HepG2 (cell line): ENCODE data around the gene EIF5A. TPM values are rescaled to one million over a fixed set of nuclear protein-coding genes. Genes with fewer than 3 reads are reported as not detected.

Source experiments
- GZF1 ChIP-seq: sonication (generic); formaldehyde crosslinking; IDR thresholded peaks from 2 replicates; pipeline ENCODE4 v1.5.1; 2020; ENCODE audit warnings: mild to moderate bottlenecking, missing genetic modification reagents
- HOXA5 ChIP-seq: sonication (generic); formaldehyde crosslinking; IDR thresholded peaks from 2 replicates; pipeline ENCODE4 v1.4.0; 2020; ENCODE audit warnings: missing genetic modification reagents
- HOXD1 ChIP-seq: sonication (generic); formaldehyde crosslinking; IDR thresholded peaks from 2 replicates; pipeline ENCODE4 v1.5.0; 2020; ENCODE audit warnings: missing genetic modification reagents
- NR2F6 ChIP-seq, 2 experiments: IDR thresholded peaks; 2 replicates each; pipeline ENCODE4 v1.6.1; 2016; ENCODE audit warnings: antibody characterized with exemption in 1 of 2, mild to moderate bottlenecking in 1 of 2
- RBFOX2 ChIP-seq: fragments of 200-400 bp; formaldehyde crosslinking; IDR thresholded peaks from 2 replicates; pipeline ENCODE4 v1.6.1; 2017; ENCODE audit warnings: low read depth, mild to moderate bottlenecking, low read length
- RNF2 ChIP-seq: fragments of 450-650 bp; conservative IDR thresholded peaks from 2 replicates; pipeline ENCODE4 v1.6.1; 2016; ENCODE audit warnings: low read depth
- SALL2 ChIP-seq: sonication (generic); formaldehyde crosslinking; IDR thresholded peaks from 2 replicates; pipeline ENCODE4 v1.8.1; 2023; ENCODE audit warnings: mild to moderate bottlenecking, missing genetic modification reagents, inconsistent platforms
- SOX13 ChIP-seq, 3 experiments: fragments of 450-650 bp in 1 of 3; sonication (generic) in 1 of 3; formaldehyde crosslinking in 1 of 3; IDR thresholded peaks in 2 of 3; conservative IDR thresholded peaks in 1 of 3; 2 replicates each; pipeline versions ENCODE4 v1.5.0 to v1.6.1; 2016 to 2020; ENCODE audit warnings: antibody characterized with exemption in 1 of 3, mild to moderate bottlenecking in 1 of 3, missing compliant biosample characterization in 1 of 3, missing genetic modification reagents in 1 of 3, moderate library complexity in 1 of 3
- SP1 ChIP-seq, 2 experiments: fragments of 450-650 bp in 1 of 2; sonication (generic) in 1 of 2; formaldehyde crosslinking in 1 of 2; IDR thresholded peaks; 2 replicates each; pipeline versions ENCODE4 v1.4.0 to v1.6.1; 2016 to 2020; ENCODE audit warnings: missing genetic modification reagents in 1 of 2
- STAT5B ChIP-seq: sonication (generic); formaldehyde crosslinking; IDR thresholded peaks from 2 replicates; pipeline ENCODE4 v1.4.0; 2020; ENCODE audit warnings: missing genetic modification reagents
- SUZ12 ChIP-seq: fragments of 150-350 bp; IDR thresholded peaks from 2 replicates; pipeline ENCODE4 v1.6.1; 2014; ENCODE audit warnings: low read depth, low read length
- TCF12 ChIP-seq, 2 experiments: fragments of 450-650 bp in 1 of 2; sonication (generic) in 1 of 2; formaldehyde crosslinking in 1 of 2; IDR thresholded peaks; 2 replicates each; pipeline versions ENCODE4 v1.6.1 to v1.8.0; 2017 to 2022; ENCODE audit warnings: antibody characterized with exemption in 1 of 2, mild to moderate bottlenecking in 1 of 2, missing genetic modification reagents in 1 of 2, moderate library complexity in 1 of 2
- THAP11 ChIP-seq: IDR thresholded peaks from 2 replicates; pipeline ENCODE4 v1.6.1; 2016; ENCODE audit warnings: missing biosample characterization, missing genetic modification reagents
- ZFP36L2 ChIP-seq: sonication (generic); formaldehyde crosslinking; IDR thresholded peaks from 2 replicates; pipeline ENCODE4 v1.4.0; 2020; ENCODE audit warnings: missing genetic modification reagents
- ZIK1 ChIP-seq: sonication (generic); formaldehyde crosslinking; IDR thresholded peaks from 2 replicates; pipeline ENCODE4 v1.5.0; 2020; ENCODE audit warnings: mild to moderate bottlenecking, low read depth, missing genetic modification reagents, borderline replicate concordance
- ZNF20 ChIP-seq: sonication (generic); formaldehyde crosslinking; IDR thresholded peaks from 2 replicates; pipeline ENCODE4 v1.4.0; 2020; ENCODE audit warnings: mild to moderate bottlenecking, moderate library complexity, missing genetic modification reagents
- ZNF7 ChIP-seq: IDR thresholded peaks from 2 replicates; pipeline ENCODE4 v1.6.1; 2016; ENCODE audit warnings: missing biosample characterization, missing genetic modification reagents
- ZNF792 ChIP-seq: IDR thresholded peaks from 2 replicates; pipeline ENCODE4 v1.6.1; 2016
- polyA plus RNA-seq, 8 experiments: library from polyadenylated mRNA; depleted of rRNA in 3 of 8; stranded (reverse) in 7 of 8; unstranded in 1 of 8; fragments of >200 nt; fragmentation: Illumina TruSeq in 4 of 8; extraction: Trizol in 4 of 8; gene quantifications; 2 replicates each; pipeline versions ENCODE4 v1.2.1 to v1.2.3, GENCODE V29; 2011 to 2016; ENCODE audit warnings: low read depth in 4 of 8, missing spikeins in 1 of 8, mixed read lengths in 1 of 8; ENCODE audit not compliant: insufficient read depth in 1 of 8
- total RNA-seq, 5 experiments: library from RNA; depleted of rRNA; stranded (reverse); fragments of >200 nt; fragmentation: Illumina TruSeq; extraction: Trizol; gene quantifications; 2 replicates each; pipeline ENCODE4 v1.2.3, GENCODE V29; 2016; ENCODE audit warnings: low read depth in 1 of 5
- TF ChIP-seq, protein P1 (sequence below): sonication (generic); formaldehyde crosslinking; IDR thresholded peaks from 2 replicates; pipeline ENCODE4; 2020; ENCODE audit warnings: missing genetic modification reagents, mild to moderate bottlenecking, borderline replicate concordance
- TF ChIP-seq, protein P2 (sequence below): sonication (generic); formaldehyde crosslinking; IDR thresholded peaks from 2 replicates; pipeline ENCODE4 v1.8.0; 2023; ENCODE audit warnings: mild to moderate bottlenecking, missing genetic modification reagents
- TF ChIP-seq, protein P3 (sequence below): sonication (generic); formaldehyde crosslinking; IDR thresholded peaks from 2 replicates; pipeline ENCODE4 v1.8.1; 2023; ENCODE audit warnings: missing genetic modification reagents, mild to moderate bottlenecking, borderline replicate concordance
- TF ChIP-seq, protein P4 (sequence below): sonication (generic); formaldehyde crosslinking; IDR thresholded peaks from 2 replicates; pipeline ENCODE4 v1.5.0; 2020; ENCODE audit warnings: missing genetic modification reagents
- TF ChIP-seq, protein P5 (sequence below): sonication (generic); formaldehyde crosslinking; IDR thresholded peaks from 2 replicates; pipeline ENCODE4 v1.9.0; 2021; ENCODE audit warnings: missing genetic modification reagents, borderline replicate concordance

EIF5A gene
- total and polyA plus RNA-seq, 2 of the 13 experiments (the other 11 are each of a cell fraction or from before 2014, with no cell fraction given): 319 to 337 TPM

DNA sequence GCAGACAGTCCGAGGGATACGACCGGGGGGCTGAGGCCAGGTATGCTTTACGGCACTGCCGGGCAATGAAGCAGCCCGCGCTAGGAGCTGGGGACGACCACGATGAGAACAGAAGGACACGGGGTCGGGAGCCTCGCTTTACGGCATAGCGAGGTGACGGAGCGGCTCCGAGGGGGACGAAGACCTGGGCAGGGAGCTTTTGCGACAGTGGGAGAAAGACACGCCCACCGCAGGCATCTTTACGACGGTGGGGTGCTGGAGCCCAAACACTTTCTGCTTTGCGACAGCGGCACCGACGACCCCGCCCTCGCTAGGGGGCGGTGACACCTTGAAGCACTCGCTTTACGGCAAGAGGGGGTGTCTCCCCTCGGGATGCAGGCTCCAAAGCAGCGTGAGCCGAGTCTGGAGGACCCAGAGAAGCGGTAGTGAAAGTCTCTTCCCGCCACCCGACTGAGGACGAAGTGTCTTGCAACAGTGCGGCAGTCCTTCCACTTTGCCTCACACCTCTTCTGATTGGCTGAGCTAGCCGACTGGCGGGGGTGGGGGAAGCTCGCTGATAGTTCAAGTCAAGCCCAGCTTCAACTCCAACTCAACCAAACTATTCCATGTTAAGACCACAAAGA, 22.1 kb downstream of the EIF5A start (continued):
- TF ChIP-seq SOX13 (IDR thresholded peaks at IDR 0.05): no peak
- TF ChIP-seq SOX13 (CRISPR knock-in tag; conservative IDR thresholded peaks at IDR 0.05 in 1 of 2, IDR thresholded peaks at IDR 0.05 in 1 of 2): no peak; a peak in 1 of 4 replicates
- TF ChIP-seq ZNF20 (CRISPR knock-in tag): peak; percentile 81; the same call in 1 of the 2 replicates
- TF ChIP-seq ZNF7 (CRISPR knock-in tag): no peak
- peak; percentile 50; the same call in 1 of the 2 replicates for TF ChIP-seq HOXA5 (CRISPR knock-in tag)
- TF ChIP-seq ZNF792: no peak
- TF ChIP-seq, protein P1, sequence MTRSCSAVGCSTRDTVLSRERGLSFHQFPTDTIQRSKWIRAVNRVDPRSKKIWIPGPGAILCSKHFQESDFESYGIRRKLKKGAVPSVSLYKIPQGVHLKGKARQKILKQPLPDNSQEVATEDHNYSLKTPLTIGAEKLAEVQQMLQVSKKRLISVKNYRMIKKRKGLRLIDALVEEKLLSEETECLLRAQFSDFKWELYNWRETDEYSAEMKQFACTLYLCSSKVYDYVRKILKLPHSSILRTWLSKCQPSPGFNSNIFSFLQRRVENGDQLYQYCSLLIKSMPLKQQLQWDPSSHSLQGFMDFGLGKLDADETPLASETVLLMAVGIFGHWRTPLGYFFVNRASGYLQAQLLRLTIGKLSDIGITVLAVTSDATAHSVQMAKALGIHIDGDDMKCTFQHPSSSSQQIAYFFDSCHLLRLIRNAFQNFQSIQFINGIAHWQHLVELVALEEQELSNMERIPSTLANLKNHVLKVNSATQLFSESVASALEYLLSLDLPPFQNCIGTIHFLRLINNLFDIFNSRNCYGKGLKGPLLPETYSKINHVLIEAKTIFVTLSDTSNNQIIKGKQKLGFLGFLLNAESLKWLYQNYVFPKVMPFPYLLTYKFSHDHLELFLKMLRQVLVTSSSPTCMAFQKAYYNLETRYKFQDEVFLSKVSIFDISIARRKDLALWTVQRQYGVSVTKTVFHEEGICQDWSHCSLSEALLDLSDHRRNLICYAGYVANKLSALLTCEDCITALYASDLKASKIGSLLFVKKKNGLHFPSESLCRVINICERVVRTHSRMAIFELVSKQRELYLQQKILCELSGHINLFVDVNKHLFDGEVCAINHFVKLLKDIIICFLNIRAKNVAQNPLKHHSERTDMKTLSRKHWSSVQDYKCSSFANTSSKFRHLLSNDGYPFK (CRISPR knock-in tag): peak; percentile 100
- TF ChIP-seq, protein P2, sequence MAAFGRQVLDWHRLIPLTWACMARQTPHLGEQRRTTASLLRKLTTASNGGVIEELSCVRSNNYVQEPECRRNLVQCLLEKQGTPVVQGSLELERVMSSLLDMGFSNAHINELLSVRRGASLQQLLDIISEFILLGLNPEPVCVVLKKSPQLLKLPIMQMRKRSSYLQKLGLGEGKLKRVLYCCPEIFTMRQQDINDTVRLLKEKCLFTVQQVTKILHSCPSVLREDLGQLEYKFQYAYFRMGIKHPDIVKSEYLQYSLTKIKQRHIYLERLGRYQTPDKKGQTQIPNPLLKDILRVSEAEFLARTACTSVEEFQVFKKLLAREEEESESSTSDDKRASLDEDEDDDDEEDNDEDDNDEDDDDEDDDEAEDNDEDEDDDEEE (CRISPR knock-in tag): no peak
- TF ChIP-seq SUZ12: no peak
- peak; percentile 95 for TF ChIP-seq THAP11 (CRISPR knock-in tag)
- no peak; the same call in none of the 2 replicates for TF ChIP-seq RBFOX2
- TF ChIP-seq SALL2 (CRISPR knock-in tag): peak; percentile 56; the same call in 1 of the 2 replicates
- no peak for TF ChIP-seq RNF2
- TF ChIP-seq, protein P3, sequence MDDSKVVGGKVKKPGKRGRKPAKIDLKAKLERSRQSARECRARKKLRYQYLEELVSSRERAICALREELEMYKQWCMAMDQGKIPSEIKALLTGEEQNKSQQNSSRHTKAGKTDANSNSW: no peak
- no peak for TF ChIP-seq GZF1 (CRISPR knock-in tag)
- no peak for TF ChIP-seq ZFP36L2 (CRISPR knock-in tag)
- 0 out of 2 replicates have a peak, but pooled peaks have one; percentile 40 for TF ChIP-seq ZIK1 (CRISPR knock-in tag)
- TF ChIP-seq STAT5B (CRISPR knock-in tag): no peak
- TF ChIP-seq NR2F6 (IDR thresholded peaks at IDR 0.05): no peak
- no peak; the same call in 1 of the 2 replicates for TF ChIP-seq NR2F6 (CRISPR knock-in tag; IDR thresholded peaks at IDR 0.05)
- no peak for TF ChIP-seq TCF12 (IDR thresholded peaks at IDR 0.05)
- TF ChIP-seq TCF12 (CRISPR knock-in tag; IDR thresholded peaks at IDR 0.05): no peak
- TF ChIP-seq, protein P4, sequence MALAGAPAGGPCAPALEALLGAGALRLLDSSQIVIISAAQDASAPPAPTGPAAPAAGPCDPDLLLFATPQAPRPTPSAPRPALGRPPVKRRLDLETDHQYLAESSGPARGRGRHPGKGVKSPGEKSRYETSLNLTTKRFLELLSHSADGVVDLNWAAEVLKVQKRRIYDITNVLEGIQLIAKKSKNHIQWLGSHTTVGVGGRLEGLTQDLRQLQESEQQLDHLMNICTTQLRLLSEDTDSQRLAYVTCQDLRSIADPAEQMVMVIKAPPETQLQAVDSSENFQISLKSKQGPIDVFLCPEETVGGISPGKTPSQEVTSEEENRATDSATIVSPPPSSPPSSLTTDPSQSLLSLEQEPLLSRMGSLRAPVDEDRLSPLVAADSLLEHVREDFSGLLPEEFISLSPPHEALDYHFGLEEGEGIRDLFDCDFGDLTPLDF: peak; percentile 81
- TF ChIP-seq, protein P5, sequence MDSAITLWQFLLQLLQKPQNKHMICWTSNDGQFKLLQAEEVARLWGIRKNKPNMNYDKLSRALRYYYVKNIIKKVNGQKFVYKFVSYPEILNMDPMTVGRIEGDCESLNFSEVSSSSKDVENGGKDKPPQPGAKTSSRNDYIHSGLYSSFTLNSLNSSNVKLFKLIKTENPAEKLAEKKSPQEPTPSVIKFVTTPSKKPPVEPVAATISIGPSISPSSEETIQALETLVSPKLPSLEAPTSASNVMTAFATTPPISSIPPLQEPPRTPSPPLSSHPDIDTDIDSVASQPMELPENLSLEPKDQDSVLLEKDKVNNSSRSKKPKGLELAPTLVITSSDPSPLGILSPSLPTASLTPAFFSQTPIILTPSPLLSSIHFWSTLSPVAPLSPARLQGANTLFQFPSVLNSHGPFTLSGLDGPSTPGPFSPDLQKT (CRISPR knock-in tag): no peak
- no peak for TF ChIP-seq SP1 (IDR thresholded peaks at IDR 0.05)
- peak; percentile 89 for TF ChIP-seq SP1 (CRISPR knock-in tag; IDR thresholded peaks at IDR 0.05)
- TF ChIP-seq HOXD1: peak; percentile 52; the same call in 1 of the 2 replicates
